DMS79 (cell line): ENCODE results near the gene BTBD16.

Experiments
- DNase-seq: peaks from one replicate; lab custom pipeline; 2025; lab: John Stamatoyannopoulos, UW

The BTBD16 gene

GRCh38 chr10:122248356-122249302, 22.5 kb upstream of the BTBD16 start:
- DNase-seq, result no peak

GRCh38 chr10:122249303-122249850, 21.7 kb upstream of the BTBD16 start:
- DNase-seq, result no peak

GRCh38 chr10:122249991-122250750, 20.9 kb upstream of the BTBD16 start:
- no peak for DNase-seq

- no peak for DNase-seq
Measured at GRCh38 chr10:122251459-122252255, 19.4 kb upstream of the BTBD16 start.

- no peak for DNase-seq
Measured at GRCh38 chr10:122252805-122253204, 18.3 kb upstream of the BTBD16 start.

- DNase-seq, result no peak
Measured at GRCh38 chr10:122253605-122254004, 17.5 kb upstream of the BTBD16 start.

- no peak for DNase-seq
Measured at GRCh38 chr10:122254831-122255230, 16.3 kb upstream of the BTBD16 start.

GRCh38 chr10:122255509-122256301, 15.4 kb upstream of the BTBD16 start:
- no peak for DNase-seq

GRCh38 chr10:122257041-122257440, 14.1 kb upstream of the BTBD16 start:
- no peak for DNase-seq

GRCh38 chr10:122258136-122259074, 12.7 kb upstream of the BTBD16 start:
- no peak for DNase-seq

GRCh38 chr10:122259075-122259466, 12.0 kb upstream of the BTBD16 start:
- no peak for DNase-seq

GRCh38 chr10:122261584-122261983, 9.5 kb upstream of the BTBD16 start:
- no peak for DNase-seq

- no peak for DNase-seq
Measured at GRCh38 chr10:122263971-122264370, 7.1 kb upstream of the BTBD16 start.

- DNase-seq, result no peak
Measured at GRCh38 chr10:122264436-122264835, 6.7 kb upstream of the BTBD16 start.

GRCh38 chr10:122264931-122265330, 6.2 kb upstream of the BTBD16 start:
- DNase-seq, result no peak

- no peak for DNase-seq
Measured at GRCh38 chr10:122265896-122266295, 5.2 kb upstream of the BTBD16 start.

GRCh38 chr10:122267849-122268737, 3.0 kb upstream of the BTBD16 start:
- no peak for DNase-seq

GRCh38 chr10:122269059-122269687, 1.9 kb upstream of the BTBD16 start:
- DNase-seq, result no peak
